Activated CD4-positive, CD25-positive, alpha-beta regulatory T cell treated with anti-CD3 and anti-CD28 coated beads, Interleukin-2, amount 50 U/mL, for 72 hours (primary cell): ENCODE results near the gene LITAF.
"Not testable (repeated sequence)": the region's sequence is repeated elsewhere in the genome, so short reads cannot be mapped to it uniquely, and the experiment has no call there.

Experiments used
- DNase-seq: peaks from one replicate; pipeline ENCODE4 v3.0.0; 2021

LITAF gene

GRCh38 chr16:11620243-11621003 lies 33.7 kb upstream of the LITAF start:
- no peak for DNase-seq

- DNase-seq, result no peak
These were observed 32.7 kb upstream of the LITAF start for GRCh38 chr16:11619327-11619851.

- no peak for DNase-seq
These were observed 31.5 kb upstream of the LITAF start for GRCh38 chr16:11618107-11618717.

- DNase-seq, result no peak
These were observed 29.2 kb upstream of the LITAF start for GRCh38 chr16:11615748-11616447.

- DNase-seq, result no peak
These were observed 28.0 kb upstream of the LITAF start for GRCh38 chr16:11614587-11615175.

- DNase-seq, result no peak
These were observed 26.9 kb upstream of the LITAF start for GRCh38 chr16:11613381-11614303.

- DNase-seq, result no peak
These were observed 25.9 kb upstream of the LITAF start for GRCh38 chr16:11612665-11613025.

- DNase-seq, result no peak
These were observed 25.3 kb upstream of the LITAF start for GRCh38 chr16:11611871-11612664.

GRCh38 chr16:11610580-11610979 lies 23.9 kb upstream of the LITAF start:
- no peak for DNase-seq

GRCh38 chr16:11610121-11610505 lies 23.4 kb upstream of the LITAF start:
- DNase-seq, result no peak

- DNase-seq, result no peak
These were observed 22.9 kb upstream of the LITAF start for GRCh38 chr16:11609474-11610120.

GRCh38 chr16:11605891-11606290 lies 19.2 kb upstream of the LITAF start:
- no peak for DNase-seq

GRCh38 chr16:11605564-11605886 lies 18.8 kb upstream of the LITAF start:
- DNase-seq, result no peak

GRCh38 chr16:11604783-11605563 lies 18.3 kb upstream of the LITAF start:
- DNase-seq, result no peak

- not testable (repeated sequence) for DNase-seq
These were observed 17.6 kb upstream of the LITAF start for GRCh38 chr16:11604296-11604695.

- DNase-seq, result no peak
These were observed 16.6 kb upstream of the LITAF start for GRCh38 chr16:11603331-11603750.

- DNase-seq, result no peak
These were observed 15.6 kb upstream of the LITAF start for GRCh38 chr16:11602321-11602720.

- DNase-seq, result no peak
These were observed 15.2 kb upstream of the LITAF start for GRCh38 chr16:11601911-11602310.

GRCh38 chr16:11601425-11601824 lies 14.7 kb upstream of the LITAF start:
- DNase-seq, result no peak

- DNase-seq, result no peak
These were observed 12.9 kb upstream of the LITAF start for GRCh38 chr16:11599579-11599978.
